Endothelial cell of umbilical vein (primary cell): ENCODE data around the gene ADCY5. TPM values are rescaled to one million over a fixed set of nuclear protein-coding genes. Genes with fewer than 3 reads are reported as not detected.

Experiments
- BruUV-seq: library from RNA; stranded (reverse); fragments of 400-500 nt; replicated peaks from 2 replicates; lab custom pipeline; 2021; lab: Mats Ljungman, UMichigan
- CTCF ChIA-PET: fragments of 300-600, 350-600 bp; sonication (Branson Sonifier 250); formaldehyde crosslinking; loops from one replicate; lab custom pipeline; 2021; ENCODE audit warnings: antibody characterized with exemption, inconsistent platforms; lab: Charles Lee
- POLR2A ChIA-PET: fragments of 300-600, 350-600 bp; sonication (Branson Sonifier 250); formaldehyde crosslinking; loops from one replicate; lab custom pipeline; 2021; ENCODE audit warnings: antibody characterized with exemption, inconsistent platforms; lab: Charles Lee
- DNase-seq: peaks from one replicate; pipeline ENCODE4 v3.0.0-alpha.2; 2011; ENCODE audit warnings: low read depth, low spot score
- FAIRE-seq: peaks from 2 replicates; lab custom pipeline; 2011; peaks lifted over from hg19 to GRCh38; lab: Jason Lieb, UNC
- H2AFZ ChIP-seq: 2 replicates; pipeline ENCODE4 v1.6.0; 2012; ENCODE audit warnings: low read depth, low read length, control low read depth, inconsistent platforms
- H3K27ac ChIP-seq: 2 replicates; pipeline ENCODE4 v1.5.1; 2011; ENCODE audit warnings: low read depth, mild to moderate bottlenecking, control low read depth, low read length, moderate library complexity; ENCODE audit not compliant: insufficient read depth
- H3K27me3 ChIP-seq, 2 experiments: 2 replicates each; pipeline versions ENCODE4 v1.6.0 to v1.6.1; 2011; ENCODE audit warnings: low read length in 2 of 2, mixed read lengths in 1 of 2; ENCODE audit not compliant: control insufficient read depth in 2 of 2, insufficient read depth in 2 of 2
- H3K36me3 ChIP-seq, 2 experiments: 2 replicates in 1 of 2; 3 replicates in 1 of 2; pipeline ENCODE4 v1.5.1; 2011; ENCODE audit warnings: low read length in 2 of 2, mild to moderate bottlenecking in 1 of 2, moderate library complexity in 1 of 2; ENCODE audit not compliant: control insufficient read depth in 2 of 2, insufficient read depth in 2 of 2; ENCODE audit errors: extremely low read depth in 1 of 2
- H3K4me1 ChIP-seq: 3 replicates; pipeline ENCODE4 v1.5.1; 2011; ENCODE audit warnings: mild to moderate bottlenecking, low read length; ENCODE audit not compliant: control insufficient read depth, insufficient read depth; ENCODE audit errors: extremely low read depth
- H3K4me2 ChIP-seq: 2 replicates; pipeline ENCODE4 v1.6.1; 2011; ENCODE audit warnings: low read length, control low read depth, mixed read lengths; ENCODE audit not compliant: insufficient read depth
- H3K4me3 ChIP-seq, 3 experiments: fragments of 200-600 bp in 1 of 3; sonication (generic), shearing (Covaris generic) in 1 of 3; replicated peaks in 1 of 3; 2 replicates each; pipeline ENCODE4 v1.5.1; 2011 to 2016; ENCODE audit warnings: control low read depth in 3 of 3, low read length in 3 of 3, mild to moderate bottlenecking in 2 of 3, inconsistent platforms in 1 of 3, low read depth in 1 of 3, moderate library complexity in 1 of 3; ENCODE audit not compliant: insufficient read depth in 1 of 3
- H3K79me2 ChIP-seq: 2 replicates; pipeline ENCODE4 v1.6.0; 2012; ENCODE audit warnings: low read length, inconsistent platforms; ENCODE audit not compliant: control insufficient read depth, insufficient read depth
- H3K9ac ChIP-seq: replicated peaks from 2 replicates; pipeline ENCODE3; 2011; ENCODE audit warnings: low read length, control low read depth; ENCODE audit not compliant: insufficient read depth; ENCODE audit errors: extremely low read depth
- H3K9me1 ChIP-seq: replicated peaks from 3 replicates; pipeline ENCODE4 v1.6.0; 2011; ENCODE audit warnings: mild to moderate bottlenecking, low read length; ENCODE audit not compliant: control insufficient read depth, insufficient read depth; ENCODE audit errors: extremely low read depth
- H3K9me3 ChIP-seq: replicated peaks from 2 replicates; pipeline ENCODE4 v1.5.1; 2012; ENCODE audit warnings: low read length, inconsistent platforms; ENCODE audit not compliant: control insufficient read depth, insufficient read depth
- H4K20me1 ChIP-seq: replicated peaks from 2 replicates; pipeline ENCODE3; 2011; ENCODE audit warnings: mild to moderate bottlenecking, low read length; ENCODE audit not compliant: control insufficient read depth, insufficient read depth; ENCODE audit errors: extremely low read depth
- EZH2 ChIP-seq: IDR thresholded peaks from 2 replicates; pipeline ENCODE4 v1.6.1; 2012; ENCODE audit warnings: borderline replicate concordance, low read depth, mild to moderate bottlenecking, moderate library complexity, low read length, inconsistent platforms; ENCODE audit not compliant: severe bottlenecking
- FOS ChIP-seq: IDR thresholded peaks from 2 replicates; pipeline ENCODE4 v1.6.1; 2011; ENCODE audit warnings: mild to moderate bottlenecking, low read length, moderate library complexity, borderline replicate concordance; ENCODE audit not compliant: insufficient read depth
- GATA2 ChIP-seq: IDR thresholded peaks from 2 replicates; pipeline ENCODE4 v1.7.0; 2011; ENCODE audit warnings: low read depth, mild to moderate bottlenecking, moderate library complexity, mixed read lengths, low read length; ENCODE audit not compliant: insufficient read length, insufficient read depth
- JUN ChIP-seq: IDR thresholded peaks from 2 replicates; pipeline ENCODE4 v1.6.1; 2011; ENCODE audit warnings: borderline replicate concordance, low read depth; ENCODE audit not compliant: insufficient read length, insufficient read depth
- MYC ChIP-seq: IDR thresholded peaks from one replicate; pipeline ENCODE4 v1.6.1; 2011; ENCODE audit warnings: mild to moderate bottlenecking, low read depth, low read length
- POLR2A ChIP-seq: IDR thresholded peaks from 2 replicates; pipeline ENCODE4 v1.6.1; 2012; ENCODE audit warnings: low read depth, mild to moderate bottlenecking, control low read depth, low read length
- POLR2AphosphoS5 ChIP-seq: IDR thresholded peaks from 2 replicates; pipeline ENCODE4 v1.6.1; 2012; ENCODE audit warnings: low read depth, mild to moderate bottlenecking, control low read depth, low read length, moderate library complexity; ENCODE audit not compliant: insufficient read depth
- dilution Hi-C: fragments of 300-500 bp; cut with MboI; formaldehyde crosslinking; loops from one replicate; pipeline ENCODE4 v1.15.0; 2019; ENCODE audit warnings: low sequenced_read_pairs; ENCODE audit not compliant: extremely low pct_ligation_motif_present
- intact Hi-C: fragments of 100-400 bp; cut with micrococcal nuclease; formaldehyde crosslinking; loops from one replicate; pipeline ENCODE4 v1.10.0; 2022
- polyA plus RNA-seq, 4 experiments: library from polyadenylated mRNA; depleted of rRNA in 3 of 4; stranded (reverse) in 3 of 4; unstranded in 1 of 4; fragments of >200 nt; gene quantifications; 2 replicates each; pipeline versions ENCODE4 v1.2.1 to v1.2.3, GENCODE V29; 2011 to 2012; ENCODE audit warnings: missing spikeins in 1 of 4
- total RNA-seq: library from RNA; stranded (reverse); gene quantifications from 2 replicates; pipeline ENCODE4 v1.2.3, GENCODE V29; 2021
- TF ChIP-seq, protein P1 (sequence below): IDR thresholded peaks from 2 replicates; pipeline ENCODE4 v1.6.1; 2011; ENCODE audit not compliant: insufficient read depth, insufficient read length
- TF ChIP-seq, protein P2 (sequence below), 2 donors: IDR thresholded peaks; 1 replicate in 1 of 2; 2 replicates in 1 of 2; pipeline ENCODE4 v1.5.1; 2011; ENCODE audit warnings: low read length in 2 of 2, mild to moderate bottlenecking in 2 of 2, moderate library complexity in 2 of 2, control low read depth in 1 of 2, inconsistent platforms in 1 of 2, low read depth in 1 of 2; ENCODE audit not compliant: insufficient read depth in 1 of 2; ENCODE audit errors: extremely low read depth in 1 of 2

Gene ADCY5
- total and polyA plus RNA-seq, 2 donors (not counting 3 experiments of a cell fraction or from before 2014, with no cell fraction given), result 0.01 TPM; not detected in 1

DNA sequence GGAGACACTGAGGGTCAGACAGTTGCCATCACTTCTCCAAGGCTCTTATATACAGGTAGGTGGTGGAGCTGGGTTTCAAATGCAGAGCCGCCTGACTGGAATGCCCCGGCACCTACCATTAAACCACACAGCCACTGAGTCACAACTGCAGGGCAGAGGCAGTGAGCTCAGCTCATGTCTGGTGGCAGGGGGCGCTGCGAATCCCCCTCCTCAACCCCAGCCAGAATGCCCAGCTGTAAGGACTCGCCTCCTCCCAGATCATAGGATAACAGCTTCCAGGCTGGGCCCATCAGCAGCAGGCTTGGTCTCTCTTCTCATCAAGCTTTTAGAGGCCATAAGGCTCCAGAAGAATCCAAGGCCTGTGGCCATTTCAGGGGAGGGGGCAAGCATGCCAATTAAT is 26.4 kb downstream of the ADCY5 start:
- no TSS peak for BruUV-seq
- no peak overlapping the region for H3K4me3 ChIP-seq
- no peaks in the 10 kb centered on the region for H4K20me1 ChIP-seq
- peaks cover 0 to 3% of the 10 kb centered on the region in 2 experiments for H3K27me3 ChIP-seq
- no peak overlapping the region for H3K9ac ChIP-seq
- FAIRE-seq (no peak), DNase-seq (no peak)
- no peak overlapping the region for H3K4me2 ChIP-seq
- no peak overlapping the region for H2AFZ ChIP-seq
- dilution Hi-C loops, result no loop called here
- no peaks in the 10 kb centered on the region for H3K9me1 ChIP-seq
- H3K79me2 ChIP-seq, result no peaks in the 10 kb centered on the region
- H3K4me1 ChIP-seq, result no peaks in the 10 kb centered on the region
- no peaks in the 10 kb centered on the region for H3K9me3 ChIP-seq
- ChIA-PET POLR2A (no interaction called here), CTCF (interaction anchor here (1.6 kb wide), 1 partner anchor 11 kb away, joined by 5 read pairs; no protein-coding TSS in a partner anchor)
- H3K27ac ChIP-seq, result no peak overlapping the region
- intact Hi-C loops, result loop anchor here (1.0 kb wide), 1 partner anchor 45 kb away; no protein-coding TSS in a partner anchor
- TF ChIP-seq, protein P1, sequence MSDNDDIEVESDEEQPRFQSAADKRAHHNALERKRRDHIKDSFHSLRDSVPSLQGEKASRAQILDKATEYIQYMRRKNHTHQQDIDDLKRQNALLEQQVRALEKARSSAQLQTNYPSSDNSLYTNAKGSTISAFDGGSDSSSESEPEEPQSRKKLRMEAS, result no peak
- TF ChIP-seq GATA2, result no peak
- TF ChIP-seq MYC, result no peak
- no peaks in the 10 kb centered on the region for H3K36me3 ChIP-seq

DNA sequence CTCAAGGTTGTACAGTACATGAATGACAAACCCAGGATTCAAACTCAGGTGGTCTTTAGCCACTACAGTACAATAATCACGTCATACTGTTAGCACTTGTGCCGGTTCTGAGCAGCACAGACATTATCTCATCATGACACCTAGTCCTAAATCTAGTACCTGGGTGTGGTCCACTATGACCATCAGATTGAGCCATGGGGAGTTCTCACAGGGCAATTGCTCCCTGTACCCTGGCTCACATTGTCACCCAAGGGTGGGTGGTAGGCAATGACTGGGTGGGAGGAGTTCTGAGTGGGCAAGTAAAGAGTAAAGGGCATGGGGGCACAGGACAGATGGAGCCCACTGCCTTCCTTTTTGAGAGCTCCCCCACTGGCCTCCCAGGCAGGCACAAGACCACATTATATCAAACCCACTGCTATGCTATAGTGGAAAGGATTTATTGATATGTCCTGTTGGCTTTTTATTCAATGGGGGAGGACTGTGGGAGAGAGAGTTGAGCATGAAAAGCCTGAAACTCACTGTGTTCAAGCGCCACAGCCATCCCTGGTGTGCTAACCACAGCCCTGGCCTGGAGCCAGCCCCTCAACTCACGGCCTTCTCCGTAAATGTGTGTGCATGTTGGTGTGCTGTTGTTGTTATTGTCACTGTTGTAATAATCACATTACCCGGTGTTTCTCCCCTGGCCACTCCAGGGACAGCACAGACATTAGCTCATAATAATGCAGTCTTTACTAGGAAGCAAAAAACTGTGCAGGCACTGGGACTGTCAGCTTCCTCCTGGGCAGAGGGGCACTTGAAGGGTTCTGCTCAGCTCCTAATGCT is 27.3 kb downstream of the ADCY5 start:
- dilution Hi-C loops, result no loop called here
- H2AFZ ChIP-seq, result no peak overlapping the region
- intact Hi-C loops, result loop anchor here (1.0 kb wide), 1 partner anchor 46 kb away; no protein-coding TSS in a partner anchor
- H3K4me2 ChIP-seq, result no peak overlapping the region
- H3K79me2 ChIP-seq, result no peaks in the 10 kb centered on the region
- TF ChIP-seq GATA2 (no peak), EZH2 (no peak), JUN (no peak), POLR2A (no peak), POLR2AphosphoS5 (no peak), MYC (no peak), FOS (no peak)
- TF ChIP-seq, protein P2, sequence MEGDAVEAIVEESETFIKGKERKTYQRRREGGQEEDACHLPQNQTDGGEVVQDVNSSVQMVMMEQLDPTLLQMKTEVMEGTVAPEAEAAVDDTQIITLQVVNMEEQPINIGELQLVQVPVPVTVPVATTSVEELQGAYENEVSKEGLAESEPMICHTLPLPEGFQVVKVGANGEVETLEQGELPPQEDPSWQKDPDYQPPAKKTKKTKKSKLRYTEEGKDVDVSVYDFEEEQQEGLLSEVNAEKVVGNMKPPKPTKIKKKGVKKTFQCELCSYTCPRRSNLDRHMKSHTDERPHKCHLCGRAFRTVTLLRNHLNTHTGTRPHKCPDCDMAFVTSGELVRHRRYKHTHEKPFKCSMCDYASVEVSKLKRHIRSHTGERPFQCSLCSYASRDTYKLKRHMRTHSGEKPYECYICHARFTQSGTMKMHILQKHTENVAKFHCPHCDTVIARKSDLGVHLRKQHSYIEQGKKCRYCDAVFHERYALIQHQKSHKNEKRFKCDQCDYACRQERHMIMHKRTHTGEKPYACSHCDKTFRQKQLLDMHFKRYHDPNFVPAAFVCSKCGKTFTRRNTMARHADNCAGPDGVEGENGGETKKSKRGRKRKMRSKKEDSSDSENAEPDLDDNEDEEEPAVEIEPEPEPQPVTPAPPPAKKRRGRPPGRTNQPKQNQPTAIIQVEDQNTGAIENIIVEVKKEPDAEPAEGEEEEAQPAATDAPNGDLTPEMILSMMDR (IDR thresholded peaks at IDR 0.05; ENCODE audit: extremely low read depth in 1 of 2, insufficient read depth in 1 of 2, low read depth in 1 of 2, low read length in 2 of 2), result no peak
- TF ChIP-seq, protein P1, result no peak
- DNase-seq, result no peak
- H3K4me3 ChIP-seq, result no peak overlapping the region
- no peaks in the 10 kb centered on the region for H3K9me3 ChIP-seq
- ChIA-PET CTCF (interaction anchor here (1.6 kb wide), 1 partner anchor 12 kb away, joined by 5 read pairs; no protein-coding TSS in a partner anchor), POLR2A (no interaction called here)
- H3K27me3 ChIP-seq, result peaks cover 0 to 4% of the 10 kb centered on the region in 2 experiments
- H3K9me1 ChIP-seq, result no peaks in the 10 kb centered on the region
- H4K20me1 ChIP-seq, result no peaks in the 10 kb centered on the region
- no peak overlapping the region for H3K27ac ChIP-seq
- no peak for FAIRE-seq
- H3K36me3 ChIP-seq, result no peaks in the 10 kb centered on the region
- no peak overlapping the region for H3K9ac ChIP-seq
- no TSS peak for BruUV-seq
- H3K4me1 ChIP-seq, result no peaks in the 10 kb centered on the region
